HepG2 (cell line): ENCODE data around the gene NOXO1. TPM values are rescaled to one million over a fixed set of nuclear protein-coding genes. Genes with fewer than 3 reads are reported as not detected.
A peak's percentile ranks its signal among the peaks of the same experiment; 100 is the strongest.

Experiments used
- CBFB ChIP-seq: sonication (generic); formaldehyde crosslinking; IDR thresholded peaks from 2 replicates; pipeline ENCODE4 v1.4.0; 2020; ENCODE audit warnings: missing genetic modification reagents
- ERF ChIP-seq: IDR thresholded peaks from 2 replicates; pipeline ENCODE4 v1.6.1; 2018; ENCODE audit warnings: missing biosample characterization, missing genetic modification reagents
- MAFF ChIP-seq: IDR thresholded peaks from 2 replicates; pipeline ENCODE4 v1.6.1; 2011; ENCODE audit warnings: low read depth, low read length, improper control_type of control experiment
- PAF1 ChIP-seq: IDR thresholded peaks from 2 replicates; pipeline ENCODE4 v1.6.1; 2016; ENCODE audit warnings: missing genetic modification reagents, missing compliant biosample characterization
- ZKSCAN1 ChIP-seq: fragments of 150-350 bp; IDR thresholded peaks from 2 replicates; pipeline ENCODE4 v1.6.1; 2014; ENCODE audit warnings: low read length
- ZNF205 ChIP-seq: IDR thresholded peaks from 2 replicates; pipeline ENCODE4 v1.6.1; 2018; ENCODE audit warnings: missing biosample characterization, missing genetic modification reagents
- ZNF235 ChIP-seq: sonication (generic); formaldehyde crosslinking; IDR thresholded peaks from 2 replicates; pipeline ENCODE4 v1.8.1; 2023; ENCODE audit warnings: mild to moderate bottlenecking, missing genetic modification reagents, borderline replicate concordance
- ZNF30 ChIP-seq: sonication (generic); formaldehyde crosslinking; IDR thresholded peaks from 2 replicates; pipeline ENCODE4 v1.5.0; 2020; ENCODE audit warnings: mild to moderate bottlenecking, missing genetic modification reagents
- ZNF746 ChIP-seq: sonication (generic); formaldehyde crosslinking; IDR thresholded peaks from 2 replicates; pipeline ENCODE4 v1.8.0; 2022; ENCODE audit warnings: mild to moderate bottlenecking, missing genetic modification reagents
- polyA plus RNA-seq, 8 experiments: library from polyadenylated mRNA; depleted of rRNA in 3 of 8; stranded (reverse) in 7 of 8; unstranded in 1 of 8; fragments of >200 nt; fragmentation: Illumina TruSeq in 4 of 8; extraction: Trizol in 4 of 8; gene quantifications; 2 replicates each; pipeline versions ENCODE4 v1.2.1 to v1.2.3, GENCODE V29; 2011 to 2016; ENCODE audit warnings: low read depth in 4 of 8, missing spikeins in 1 of 8, mixed read lengths in 1 of 8; ENCODE audit not compliant: insufficient read depth in 1 of 8
- total RNA-seq, 5 experiments: library from RNA; depleted of rRNA; stranded (reverse); fragments of >200 nt; fragmentation: Illumina TruSeq; extraction: Trizol; gene quantifications; 2 replicates each; pipeline ENCODE4 v1.2.3, GENCODE V29; 2016; ENCODE audit warnings: low read depth in 1 of 5
- TF ChIP-seq, protein P1 (sequence below): sonication (generic); formaldehyde crosslinking; IDR thresholded peaks from 2 replicates; pipeline ENCODE4 v1.4.0; 2020; ENCODE audit warnings: mild to moderate bottlenecking, missing genetic modification reagents
- TF ChIP-seq, protein P2 (sequence below): sonication (generic); formaldehyde crosslinking; IDR thresholded peaks from 2 replicates; pipeline ENCODE4 v1.5.1; 2020; ENCODE audit warnings: mild to moderate bottlenecking, missing genetic modification reagents, moderate library complexity

The NOXO1 gene
- total and polyA plus RNA-seq, 2 of the 13 experiments (the other 11 are each of a cell fraction or from before 2014, with no cell fraction given): 0.69 to 1.4 TPM

DNA sequence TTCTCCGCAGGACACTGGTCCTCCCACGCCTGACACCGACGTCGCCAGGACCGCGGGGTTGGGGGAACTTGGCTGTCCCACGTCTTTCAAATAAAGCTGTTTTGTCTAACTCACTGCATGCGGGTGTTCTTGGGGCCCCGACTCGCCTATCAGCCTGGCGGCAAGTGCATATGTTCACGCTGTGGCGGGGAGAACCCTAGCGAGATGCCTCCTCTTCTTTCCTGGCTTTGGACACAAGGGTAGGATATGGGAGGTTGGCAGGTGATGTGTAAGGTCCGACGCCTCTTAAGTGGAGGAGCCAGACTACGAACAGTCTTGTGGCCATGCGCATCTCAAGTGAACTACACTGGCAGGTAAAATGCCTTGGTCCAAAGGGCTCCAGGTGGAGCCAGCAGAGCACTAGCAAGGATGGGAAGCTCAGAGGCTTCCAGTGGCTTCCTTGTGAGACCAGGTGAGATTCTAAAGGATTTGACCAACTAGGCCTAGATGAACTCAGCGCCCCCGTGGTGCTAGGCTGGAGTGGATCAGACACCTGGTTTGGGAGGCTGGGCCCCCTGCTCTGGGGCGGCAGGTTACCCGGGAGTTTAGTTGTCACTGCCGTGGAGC is 15.8 kb downstream of the NOXO1 start (continued):
- TF ChIP-seq ZNF205: no peak
- TF ChIP-seq ZNF30: peak; percentile 21; the same call in 1 of the 2 replicates
- no peak for TF ChIP-seq MAFF
- TF ChIP-seq ZKSCAN1: no peak
- no peak for TF ChIP-seq PAF1
- TF ChIP-seq ZNF235 (CRISPR knock-in tag): no peak; the same call in 1 of the 2 replicates
- TF ChIP-seq, protein P1, sequence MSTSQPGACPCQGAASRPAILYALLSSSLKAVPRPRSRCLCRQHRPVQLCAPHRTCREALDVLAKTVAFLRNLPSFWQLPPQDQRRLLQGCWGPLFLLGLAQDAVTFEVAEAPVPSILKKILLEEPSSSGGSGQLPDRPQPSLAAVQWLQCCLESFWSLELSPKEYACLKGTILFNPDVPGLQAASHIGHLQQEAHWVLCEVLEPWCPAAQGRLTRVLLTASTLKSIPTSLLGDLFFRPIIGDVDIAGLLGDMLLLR (CRISPR knock-in tag): peak; percentile 67; the same call in 1 of the 2 replicates
- no peak for TF ChIP-seq ZNF746 (CRISPR knock-in tag)
- TF ChIP-seq, protein P2, sequence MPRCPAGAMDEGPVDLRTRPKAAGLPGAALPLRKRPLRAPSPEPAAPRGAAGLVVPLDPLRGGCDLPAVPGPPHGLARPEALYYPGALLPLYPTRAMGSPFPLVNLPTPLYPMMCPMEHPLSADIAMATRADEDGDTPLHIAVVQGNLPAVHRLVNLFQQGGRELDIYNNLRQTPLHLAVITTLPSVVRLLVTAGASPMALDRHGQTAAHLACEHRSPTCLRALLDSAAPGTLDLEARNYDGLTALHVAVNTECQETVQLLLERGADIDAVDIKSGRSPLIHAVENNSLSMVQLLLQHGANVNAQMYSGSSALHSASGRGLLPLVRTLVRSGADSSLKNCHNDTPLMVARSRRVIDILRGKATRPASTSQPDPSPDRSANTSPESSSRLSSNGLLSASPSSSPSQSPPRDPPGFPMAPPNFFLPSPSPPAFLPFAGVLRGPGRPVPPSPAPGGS (CRISPR knock-in tag): 0 out of 2 replicates have a peak, but pooled peaks have one; percentile 20
- 0 out of 2 replicates have a peak, but pooled peaks have one; percentile 0 for TF ChIP-seq CBFB (CRISPR knock-in tag)
- TF ChIP-seq ERF (CRISPR knock-in tag): no peak
- TF ChIP-seq, all 625 proteins: peak for 7
